H1 (cell line): ENCODE measurements around the gene MGLL. TPM values are rescaled to one million over a fixed set of nuclear protein-coding genes. Genes with fewer than 3 reads are reported as not detected.

ENCODE experiments used
- BCL11A ChIP-seq, 2 experiments: IDR thresholded peaks; one replicate each; pipeline ENCODE4 v1.6.1; 2011; ENCODE audit warnings: low read depth in 2 of 2, low read length in 2 of 2, mild to moderate bottlenecking in 2 of 2
- CTBP2 ChIP-seq: IDR thresholded peaks from 2 replicates; pipeline ENCODE4 v1.7.0; 2011; ENCODE audit warnings: borderline replicate concordance, mild to moderate bottlenecking, moderate library complexity, mixed read lengths, low read length; ENCODE audit not compliant: insufficient read depth, insufficient read length
- EZH2 ChIP-seq: fragments of 200-600 bp; sonication (generic); IDR thresholded peaks from 2 replicates; pipeline ENCODE4 v1.7.1; 2012; ENCODE audit warnings: low read depth, mild to moderate bottlenecking, moderate library complexity, low read length, inconsistent platforms; ENCODE audit not compliant: severe bottlenecking
- JUND ChIP-seq: IDR thresholded peaks from 2 replicates; pipeline ENCODE4 v1.6.1; 2011; ENCODE audit warnings: mild to moderate bottlenecking, improper control_type of control experiment, low read length
- PHF8 ChIP-seq: fragments of 200-600 bp; sonication (generic); conservative IDR thresholded peaks from 2 replicates; pipeline ENCODE4 v1.7.1; 2012; ENCODE audit warnings: low read depth, mild to moderate bottlenecking, inconsistent platforms, low read length, moderate library complexity
- SAP30 ChIP-seq: fragments of 300-600 bp; sonication (generic); IDR thresholded peaks from 2 replicates; pipeline ENCODE4 v1.7.1; 2012; ENCODE audit warnings: low read length, moderate library complexity, mild to moderate bottlenecking, inconsistent platforms; ENCODE audit not compliant: insufficient read depth, insufficient replicate concordance
- SIX5 ChIP-seq: IDR thresholded peaks from 2 replicates; pipeline ENCODE4 v1.6.1; 2011; ENCODE audit warnings: mild to moderate bottlenecking, low read depth, low read length
- SUZ12 ChIP-seq: fragments of 200-600 bp; sonication (generic); IDR thresholded peaks from 2 replicates; pipeline ENCODE4 v1.6.1; 2012; ENCODE audit warnings: mild to moderate bottlenecking, inconsistent platforms, low read length, moderate library complexity, mixed read lengths
- TBP ChIP-seq: IDR thresholded peaks from 2 replicates; pipeline ENCODE4 v1.6.1; 2011; ENCODE audit warnings: low read depth, low read length, improper control_type of control experiment
- TCF12 ChIP-seq: IDR thresholded peaks from 2 replicates; pipeline ENCODE4 v1.6.1; 2011; ENCODE audit warnings: low read depth, mild to moderate bottlenecking, low read length
- polyA plus RNA-seq, 7 experiments: library from polyadenylated mRNA; depleted of rRNA in 3 of 7; stranded (reverse) in 5 of 7; unstranded in 2 of 7; fragments of >200 nt in 5 of 7; fragments of 200-250 nt in 2 of 7; gene quantifications; 1 replicate in 5 of 7; 2 replicates in 1 of 7; 4 replicates in 1 of 7; pipeline versions ENCODE4 v1.2.1 to v1.2.3, GENCODE V29; 2011 to 2013; ENCODE audit warnings: missing spikeins in 2 of 7, mixed read lengths in 2 of 7
- total RNA-seq: library from RNA; stranded (reverse); fragmentation: NEBNext Ultra II Directional; extraction: Animal tissue kit (Norgen Biotek cat#: 25700); gene quantifications from 2 replicates; pipeline ENCODE4 v1.2.1, GENCODE V29; 2021
- TF ChIP-seq, protein P1 (sequence below), 3 experiments: IDR thresholded peaks; 1 replicate in 2 of 3; 2 replicates in 1 of 3; pipeline versions ENCODE4 v1.5.1 to v1.6.1; 2011; ENCODE audit warnings: low read length in 3 of 3, mild to moderate bottlenecking in 3 of 3, inconsistent platforms in 2 of 3, low read depth in 1 of 3, moderate library complexity in 1 of 3; ENCODE audit not compliant: insufficient read depth in 1 of 3; ENCODE audit errors: control extremely low read depth in 1 of 3

MGLL gene
- total and polyA plus RNA-seq, 2 of the 8 experiments (the other 6 are each of a cell fraction or from before 2014, with no cell fraction given): 0.05 to 0.34 TPM

DNA sequence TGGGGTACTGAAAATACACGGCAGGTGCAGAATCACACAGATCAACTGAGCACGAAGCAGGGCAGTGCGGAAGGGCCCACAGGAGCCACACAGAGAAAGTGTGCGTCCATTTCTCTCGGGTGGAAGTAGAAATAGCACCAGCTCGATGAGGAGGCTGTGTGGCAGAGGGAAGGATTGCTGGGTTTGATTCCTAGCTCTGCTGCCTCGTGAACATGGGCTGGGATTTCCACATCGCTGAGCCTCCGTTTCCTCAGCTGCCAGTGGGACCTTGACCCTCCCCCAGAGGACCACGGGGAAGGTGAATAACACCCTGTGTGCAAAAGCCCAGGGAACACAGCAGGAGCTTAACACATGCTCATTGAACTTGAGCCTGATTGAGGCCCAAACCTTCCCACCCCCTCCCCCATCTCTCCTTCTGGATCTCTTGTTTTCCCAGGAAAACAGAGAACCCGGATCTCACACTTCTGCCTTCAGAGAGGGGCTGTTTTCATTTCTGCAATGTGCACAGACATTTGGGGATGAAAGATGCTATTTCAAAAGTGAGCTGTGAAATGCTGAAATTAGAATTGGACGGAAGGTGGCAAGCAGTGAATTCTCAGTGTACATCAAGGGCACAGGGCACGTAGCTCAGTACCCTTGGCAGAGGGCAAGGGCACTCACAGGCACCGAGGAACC, 111.2 kb downstream of the MGLL start (continued):
- TF ChIP-seq, protein P1, sequence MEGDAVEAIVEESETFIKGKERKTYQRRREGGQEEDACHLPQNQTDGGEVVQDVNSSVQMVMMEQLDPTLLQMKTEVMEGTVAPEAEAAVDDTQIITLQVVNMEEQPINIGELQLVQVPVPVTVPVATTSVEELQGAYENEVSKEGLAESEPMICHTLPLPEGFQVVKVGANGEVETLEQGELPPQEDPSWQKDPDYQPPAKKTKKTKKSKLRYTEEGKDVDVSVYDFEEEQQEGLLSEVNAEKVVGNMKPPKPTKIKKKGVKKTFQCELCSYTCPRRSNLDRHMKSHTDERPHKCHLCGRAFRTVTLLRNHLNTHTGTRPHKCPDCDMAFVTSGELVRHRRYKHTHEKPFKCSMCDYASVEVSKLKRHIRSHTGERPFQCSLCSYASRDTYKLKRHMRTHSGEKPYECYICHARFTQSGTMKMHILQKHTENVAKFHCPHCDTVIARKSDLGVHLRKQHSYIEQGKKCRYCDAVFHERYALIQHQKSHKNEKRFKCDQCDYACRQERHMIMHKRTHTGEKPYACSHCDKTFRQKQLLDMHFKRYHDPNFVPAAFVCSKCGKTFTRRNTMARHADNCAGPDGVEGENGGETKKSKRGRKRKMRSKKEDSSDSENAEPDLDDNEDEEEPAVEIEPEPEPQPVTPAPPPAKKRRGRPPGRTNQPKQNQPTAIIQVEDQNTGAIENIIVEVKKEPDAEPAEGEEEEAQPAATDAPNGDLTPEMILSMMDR (IDR thresholded peaks at IDR 0.05; ENCODE audit: control extremely low read depth in 1 of 3, insufficient read depth in 1 of 3, low read depth in 1 of 3, low read length in 3 of 3): no peak
- TF ChIP-seq PHF8 (no peak), TBP (no peak), EZH2 (no peak), SUZ12 (no peak), BCL11A (IDR thresholded peaks at IDR 0.05; ENCODE audit: low read depth in 2 of 2, low read length in 2 of 2) (no peak), JUND (no peak), SIX5 (no peak), TCF12 (no peak), SAP30 (no peak), CTBP2 (no peak)
